ENCODE measurements around the gene MYLK.
"Not testable (repeated sequence)": the region's sequence is repeated elsewhere in the genome, so short reads cannot be mapped to it uniquely, and the experiment has no call there.

MYLK gene

GRCh38 chr3:123622766-123623165 is 261.4 kb downstream of the MYLK start:
- DNase-seq (ENCODE audit: low read depth) = no peak

GRCh38 chr3:123621850-123622189 is 262.3 kb downstream of the MYLK start:
- DNase-seq (ENCODE audit: low read depth) = no peak

GRCh38 chr3:123621186-123621849 is 262.8 kb downstream of the MYLK start:
- DNase-seq (ENCODE audit: low read depth) = no peak

- peak; percentile 90 for DNase-seq (ENCODE audit: low read depth)
Observed at GRCh38 chr3:123620343-123620742, 263.8 kb downstream of the MYLK start.

- peak; percentile 85 for DNase-seq (ENCODE audit: low read depth)
Observed at GRCh38 chr3:123618768-123619484, 265.2 kb downstream of the MYLK start.

- no peak for DNase-seq (ENCODE audit: low read depth)
Observed at GRCh38 chr3:123618076-123618708, 265.9 kb downstream of the MYLK start.

- DNase-seq (ENCODE audit: low read depth) = peak; percentile 32
Observed at GRCh38 chr3:123616593-123616992, 267.5 kb downstream of the MYLK start.

GRCh38 chr3:123613543-123613942 is 270.6 kb downstream of the MYLK start:
- no peak for DNase-seq (ENCODE audit: low read depth)

- not testable (repeated sequence) for DNase-seq (ENCODE audit: low read depth)
Observed at GRCh38 chr3:123611674-123612073, 272.5 kb downstream of the MYLK start.

GRCh38 chr3:123611082-123611481 is 273.1 kb downstream of the MYLK start:
- no peak for DNase-seq (ENCODE audit: low read depth)

GRCh38 chr3:123610331-123610730 is 273.8 kb downstream of the MYLK start:
- DNase-seq (ENCODE audit: low read depth) = no peak

GRCh38 chr3:123609063-123609462 is 275.1 kb downstream of the MYLK start:
- no peak for DNase-seq (ENCODE audit: low read depth)

GRCh38 chr3:123608263-123608937 is 275.7 kb downstream of the MYLK start:
- no peak for DNase-seq (ENCODE audit: low read depth)

- no peak for DNase-seq (ENCODE audit: low read depth)
Observed at GRCh38 chr3:123606527-123606926, 277.6 kb downstream of the MYLK start.

GRCh38 chr3:123605789-123606234 is 278.3 kb downstream of the MYLK start:
- peak; percentile 37 for DNase-seq (ENCODE audit: low read depth)

- DNase-seq (ENCODE audit: low read depth) = not testable (repeated sequence)
Observed at GRCh38 chr3:123603153-123603552, 281.0 kb downstream of the MYLK start.

GRCh38 chr3:123602325-123602724 is 281.8 kb downstream of the MYLK start:
- DNase-seq (ENCODE audit: low read depth) = peak; percentile 91

- DNase-seq (ENCODE audit: low read depth) = not testable (repeated sequence)
Observed at GRCh38 chr3:123600863-123601262, 283.3 kb downstream of the MYLK start.

- no peak for DNase-seq (ENCODE audit: low read depth)
Observed at GRCh38 chr3:123597561-123597960, 286.6 kb downstream of the MYLK start.

GRCh38 chr3:123595396-123596180 is 288.5 kb downstream of the MYLK start:
- DNase-seq (ENCODE audit: low read depth) = no peak

- no peak for DNase-seq (ENCODE audit: low read depth)
Observed at GRCh38 chr3:123593381-123593780, 290.8 kb downstream of the MYLK start.

All from EH (cell line).